RWPE2 (cell line): ENCODE results near the gene MEG3.

Experiments used
- ATAC-seq: fragments of 200-7000 bp; cut with Tn5 transposase; 3 replicates; pipeline ENCODE4 v1.9.1; 2021; ENCODE audit warnings: low read depth
- DNase-seq: peaks from one replicate; pipeline ENCODE4 v3.0.0-alpha.2; 2020; ENCODE audit warnings: low spot score
- H3K27ac ChIP-seq: fragments of 450-650 bp; 2 replicates; pipeline ENCODE4 v1.5.1; 2017; ENCODE audit warnings: mild to moderate bottlenecking; ENCODE audit not compliant: poor library complexity, severe bottlenecking
- H3K27me3 ChIP-seq: fragments of 250-450 bp; sonication (Bioruptor Pico); 2 replicates; pipeline ENCODE4 v1.5.1; 2021; ENCODE audit warnings: mild to moderate bottlenecking, moderate library complexity; ENCODE audit not compliant: insufficient read depth, poor library complexity, severe bottlenecking
- H3K36me3 ChIP-seq: fragments of 250-450 bp; sonication (Bioruptor Pico); 2 replicates; pipeline ENCODE4 v1.5.1; 2020; ENCODE audit warnings: low read depth, mild to moderate bottlenecking, moderate library complexity
- H3K4me1 ChIP-seq: fragments of 250-450 bp; sonication (Bioruptor Pico); 2 replicates; pipeline ENCODE4 v1.5.1; 2021; ENCODE audit warnings: mild to moderate bottlenecking, moderate library complexity; ENCODE audit not compliant: insufficient read depth, poor library complexity, severe bottlenecking
- H3K4me3 ChIP-seq: fragments of 250-450 bp; sonication (Bioruptor Pico); 2 replicates; pipeline ENCODE4 v1.5.1; 2021; ENCODE audit warnings: mild to moderate bottlenecking, moderate library complexity; ENCODE audit not compliant: severe bottlenecking
- H3K9me3 ChIP-seq: fragments of 250-450 bp; sonication (Bioruptor Pico); 2 replicates; pipeline ENCODE4 v1.5.1; 2021; ENCODE audit warnings: mild to moderate bottlenecking, moderate library complexity; ENCODE audit not compliant: severe bottlenecking
- CTCF ChIP-seq: fragments of 450-650 bp; IDR thresholded peaks from one replicate; pipeline ENCODE4 v1.5.1; 2017; ENCODE audit warnings: mild to moderate bottlenecking, moderate library complexity; ENCODE audit not compliant: poor library complexity, severe bottlenecking

The MEG3 gene

GRCh38 chr14:100804558-100805309 is 21.2 kb upstream of the MEG3 start:
- Histone ChIP-seq H3K4me1 (no peaks in the 10 kb centered on the region), H3K9me3 (peaks cover 8% of the 10 kb centered on the region), H3K36me3 (no peaks in the 10 kb centered on the region), H3K4me3 (no peak overlapping the region), H3K27me3 (no peaks in the 10 kb centered on the region), H3K27ac (no peak overlapping the region)
- ATAC-seq (no peak), DNase-seq (no peak)
- TF ChIP-seq CTCF = no peak

GRCh38 chr14:100806386-100806785 is 19.5 kb upstream of the MEG3 start:
- H3K4me1 ChIP-seq = no peaks in the 10 kb centered on the region
- TF ChIP-seq CTCF = no peak
- no peak overlapping the region for H3K4me3 ChIP-seq
- no peaks in the 10 kb centered on the region for H3K27me3 ChIP-seq
- no peak for ATAC-seq
- H3K9me3 ChIP-seq = peaks cover 13% of the 10 kb centered on the region
- H3K36me3 ChIP-seq = no peaks in the 10 kb centered on the region
- DNase-seq = no peak
- no peak overlapping the region for H3K27ac ChIP-seq

GRCh38 chr14:100807496-100807895 is 18.4 kb upstream of the MEG3 start:
- Histone ChIP-seq H3K9me3 (peaks cover 13% of the 10 kb centered on the region), H3K27me3 (no peaks in the 10 kb centered on the region), H3K36me3 (no peaks in the 10 kb centered on the region), H3K4me3 (no peak overlapping the region), H3K27ac (no peak overlapping the region), H3K4me1 (no peaks in the 10 kb centered on the region)
- no peak for TF ChIP-seq CTCF
- ATAC-seq (no peak), DNase-seq (no peak)

- no peak for TF ChIP-seq CTCF
- ATAC-seq (no peak), DNase-seq (no peak)
- H3K27ac ChIP-seq = no peak overlapping the region
- no peaks in the 10 kb centered on the region for H3K4me1 ChIP-seq
- no peaks in the 10 kb centered on the region for H3K36me3 ChIP-seq
- peaks cover 13% of the 10 kb centered on the region for H3K9me3 ChIP-seq
- H3K4me3 ChIP-seq = no peak overlapping the region
- H3K27me3 ChIP-seq = no peaks in the 10 kb centered on the region
Observed at GRCh38 chr14:100807979-100808734, 17.8 kb upstream of the MEG3 start.

GRCh38 chr14:100810435-100810834 is 15.5 kb upstream of the MEG3 start:
- H3K9me3 ChIP-seq = peaks cover 13% of the 10 kb centered on the region
- H3K27me3 ChIP-seq = no peaks in the 10 kb centered on the region
- no peak overlapping the region for H3K4me3 ChIP-seq
- DNase-seq (no peak), ATAC-seq (no peak)
- H3K36me3 ChIP-seq = no peaks in the 10 kb centered on the region
- TF ChIP-seq CTCF = no peak
- H3K4me1 ChIP-seq = no peaks in the 10 kb centered on the region
- no peak overlapping the region for H3K27ac ChIP-seq
